CD14-positive monocyte (primary cell): Measurements from ENCODE around the gene SCNN1A. TPM values are rescaled to one million over a fixed set of nuclear protein-coding genes. Genes with fewer than 3 reads are reported as not detected.

Experiments
- DNase-seq, 3 donors: peaks; one replicate each; pipeline ENCODE4 v3.0.0-alpha.2; 2011 to 2022
- H2AFZ ChIP-seq: 2 replicates; pipeline ENCODE4 v1.6.0; 2012; ENCODE audit warnings: mild to moderate bottlenecking, low read depth, low read length, inconsistent platforms; ENCODE audit not compliant: insufficient read depth, poor library complexity, severe bottlenecking
- H3K27ac ChIP-seq, 2 donors: 1 replicate in 1 of 2; 2 replicates in 1 of 2; pipeline ENCODE4 v1.5.1; 2012 to 2013; ENCODE audit warnings: low read length in 2 of 2, control low read depth in 1 of 2, inconsistent platforms in 1 of 2, low read depth in 1 of 2, mild to moderate bottlenecking in 1 of 2
- H3K27me3 ChIP-seq, 2 donors: one replicate each; pipeline versions ENCODE4 v1.6.0 to v1.6.1; 2011 to 2013; ENCODE audit warnings: low read length in 2 of 2; ENCODE audit not compliant: control insufficient read depth in 2 of 2, insufficient read depth in 2 of 2
- H3K36me3 ChIP-seq, 2 donors: replicated peaks in 1 of 2; 1 replicate in 1 of 2; 2 replicates in 1 of 2; pipeline versions ENCODE4 v1.5.1 to v1.6.1; 2012 to 2013; ENCODE audit warnings: low read length in 2 of 2, control low read depth in 1 of 2, inconsistent platforms in 1 of 2, mild to moderate bottlenecking in 1 of 2; ENCODE audit not compliant: insufficient read depth in 2 of 2, control insufficient read depth in 1 of 2
- H3K4me1 ChIP-seq, 2 donors: 1 replicate in 1 of 2; 2 replicates in 1 of 2; pipeline versions ENCODE4 v1.5.1 to v1.6.1; 2012 to 2013; ENCODE audit warnings: low read length in 2 of 2, control low read depth in 1 of 2, inconsistent platforms in 1 of 2, mild to moderate bottlenecking in 1 of 2, moderate library complexity in 1 of 2; ENCODE audit not compliant: insufficient read depth in 2 of 2, control insufficient read depth in 1 of 2
- H3K4me2 ChIP-seq: replicated peaks from 2 replicates; pipeline ENCODE3; 2012; ENCODE audit warnings: low read length, moderate library complexity, mild to moderate bottlenecking; ENCODE audit not compliant: poor library complexity, severe bottlenecking; ENCODE audit errors: extremely low read depth
- H3K4me3 ChIP-seq, 3 experiments: fragments of 200-600 bp in 1 of 3; sonication (generic) in 1 of 3; replicated peaks in 1 of 3; 1 replicate in 2 of 3; 2 replicates in 1 of 3; pipeline ENCODE4 v1.5.1; 2011 to 2013; ENCODE audit warnings: low read length in 3 of 3, mild to moderate bottlenecking in 3 of 3, control low read depth in 2 of 3, low read depth in 2 of 3, inconsistent platforms in 1 of 3, moderate library complexity in 1 of 3
- H3K79me2 ChIP-seq: 2 replicates; pipeline ENCODE4 v1.6.0; 2012; ENCODE audit warnings: mild to moderate bottlenecking, control low read depth, inconsistent platforms, low read length, moderate library complexity; ENCODE audit not compliant: insufficient read depth
- H3K9ac ChIP-seq: 2 replicates; pipeline ENCODE4 v1.6.0; 2017; ENCODE audit warnings: low read length, mild to moderate bottlenecking; ENCODE audit not compliant: insufficient read depth, poor library complexity, severe bottlenecking
- H3K9me3 ChIP-seq, 2 donors: replicated peaks in 1 of 2; 1 replicate in 1 of 2; 2 replicates in 1 of 2; pipeline versions ENCODE4 v1.5.1 to v1.6.1; 2012 to 2013; ENCODE audit warnings: low read length in 2 of 2, control low read depth in 1 of 2; ENCODE audit not compliant: control insufficient read depth in 1 of 2, insufficient read depth in 1 of 2
- H4K20me1 ChIP-seq: 2 replicates; pipeline ENCODE4 v1.6.0; 2012; ENCODE audit warnings: mild to moderate bottlenecking, low read length, control low read depth, moderate library complexity; ENCODE audit not compliant: insufficient read depth
- H3K27ac Mint-ChIP-seq, 7 donors: one replicate each; pipeline ENCODE4 v1.8.0; 2020; ENCODE audit warnings: mild to moderate bottlenecking in 7 of 7, mixed read lengths in 7 of 7, moderate library complexity in 6 of 7, inconsistent platforms in 2 of 7
- H3K27me3 Mint-ChIP-seq, 3 donors: one replicate each; pipeline ENCODE4 v1.8.0; 2021 to 2022; ENCODE audit warnings: low read depth in 3 of 3, mild to moderate bottlenecking in 3 of 3, mixed read lengths in 3 of 3, moderate library complexity in 3 of 3, inconsistent platforms in 1 of 3
- H3K36me3 Mint-ChIP-seq, 2 donors: one replicate each; pipeline ENCODE4 v1.8.0; 2020; ENCODE audit warnings: mixed read lengths in 2 of 2, inconsistent platforms in 1 of 2, mild to moderate bottlenecking in 1 of 2
- H3K4me1 Mint-ChIP-seq: one replicate; pipeline ENCODE4 v1.8.0; 2020; ENCODE audit warnings: mild to moderate bottlenecking, mixed read lengths
- H3K4me3 Mint-ChIP-seq, 2 donors: one replicate each; pipeline ENCODE4 v1.8.0; 2020; ENCODE audit warnings: mild to moderate bottlenecking in 2 of 2, mixed read lengths in 2 of 2, moderate library complexity in 1 of 2
- H3K9me3 Mint-ChIP-seq, 7 donors: one replicate each; pipeline ENCODE4 v1.8.0; 2020 to 2022; ENCODE audit warnings: mixed read lengths in 7 of 7, mild to moderate bottlenecking in 6 of 7, moderate library complexity in 6 of 7, inconsistent platforms in 2 of 7
- CTCF ChIP-seq: fragments of 200-600 bp; IDR thresholded peaks from one replicate; pipeline ENCODE4 v1.8.0; 2022; ENCODE audit warnings: antibody characterized with exemption, mild to moderate bottlenecking
- WGBS: methylation state at CpG from one replicate; pipeline ENCODE4 v1.1.5; 2013; ENCODE audit warnings: missing lambda C conversion rate; ENCODE audit not compliant: insufficient coverage; 5-methylcytosine and 5-hydroxymethylcytosine counted together
- intact Hi-C, 2 donors: fragments of 100-400 bp; cut with micrococcal nuclease; formaldehyde crosslinking; loops; one replicate each; pipeline versions ENCODE4 v1.15.0 to v1.15.1; 2023
- polyA plus RNA-seq, 3 donors: library from polyadenylated mRNA; depleted of rRNA in 1 of 3; unstranded in 2 of 3; stranded (reverse) in 1 of 3; fragments of 300-500 nt in 2 of 3; fragments of >200 nt in 1 of 3; fragmentation: Illumina TruSeq in 2 of 3; gene quantifications; 1 replicate in 2 of 3; 2 replicates in 1 of 3; pipeline ENCODE4 v1.2.3, GENCODE V29; 2012 to 2021

Gene SCNN1A
- polyA plus RNA-seq, 3 donors: 0.11 to 0.68 (median 0.63) TPM

DNA sequence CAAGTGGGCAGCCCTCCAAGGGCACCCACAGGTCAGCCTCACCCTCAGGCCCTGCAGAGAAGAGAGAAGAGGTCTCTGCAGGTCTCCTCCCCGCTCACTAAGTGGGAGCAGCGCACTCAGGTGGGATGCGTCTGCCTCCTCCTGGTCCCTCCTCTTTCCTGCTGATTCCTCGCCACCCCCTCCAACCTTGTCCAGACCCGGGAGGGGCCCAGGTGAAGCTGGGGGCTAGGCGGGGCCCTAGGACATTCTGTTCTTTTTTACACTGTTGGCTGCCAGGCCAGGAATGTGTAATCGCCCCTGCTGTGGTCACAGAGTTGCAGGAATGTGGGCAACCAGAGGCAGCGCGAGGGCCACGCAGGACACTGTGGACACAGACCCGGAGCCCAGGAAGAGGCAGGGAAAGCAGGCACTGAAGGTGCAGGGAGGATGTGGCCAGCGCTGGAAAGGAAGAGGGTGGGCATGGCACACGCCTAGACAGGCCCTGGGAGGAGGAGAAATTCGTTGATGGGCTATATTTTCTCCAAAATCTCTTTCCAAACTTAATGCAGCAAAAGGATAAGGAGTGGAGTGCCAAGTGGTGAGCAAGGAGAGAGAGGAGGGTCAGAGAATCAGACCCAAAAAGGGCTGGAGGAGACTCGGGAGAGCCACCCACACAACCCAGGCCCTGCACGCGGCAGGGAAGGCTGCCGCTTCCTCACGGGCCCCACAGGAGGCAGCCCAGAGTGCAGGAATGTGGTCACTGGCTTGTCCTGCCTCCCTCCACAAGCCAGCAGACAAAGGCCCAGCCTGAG is 911 bp upstream of the SCNN1A start:
- WGBS: 19% methylated on average over 14 of the region's 19 CpGs
- Histone ChIP-seq H3K36me3 (no peaks in the 10 kb centered on the region), H3K4me3 (peak overlapping the region in 1 of 3 experiments; percentile 34), H3K9me3 (no peaks in the 10 kb centered on the region), H3K4me1 (peaks cover 70 to 74% of the 10 kb centered on the region in 2 donors), H4K20me1 (no peaks in the 10 kb centered on the region), H3K9ac (no peak overlapping the region), H3K27me3 (no peaks in the 10 kb centered on the region), H2AFZ (peak overlapping the region; percentile 64), H3K4me2 (peak overlapping the region; percentile 53), H3K79me2 (no peaks in the 10 kb centered on the region), H3K27ac (peak overlapping the region in 1 of 2 donors; percentile 3)
- Mint-ChIP-seq H3K36me3 (peaks cover 0 to 2% of the 10 kb centered on the region in 2 donors), H3K4me3 (peak overlapping the region; percentile 49 to 81), H3K27ac (peak overlapping the region in 4 of 7 donors; percentile 50 to 64 (median 56)), H3K4me1 (peaks cover 73% of the 10 kb centered on the region), H3K27me3 (peaks cover 2 to 5% (median 2%) of the 10 kb centered on the region in 3 donors), H3K9me3 (no peaks in the 10 kb centered on the region)
- peak in 2 of 3 donors; percentile 33 to 40 for DNase-seq
- intact Hi-C loops: loop anchor here (5.0 kb wide), 1 partner anchor 39 kb away; no protein-coding TSS in a partner anchor
- TF ChIP-seq CTCF: peak; percentile 44

- no peak overlapping the region for H2AFZ ChIP-seq
- Mint-ChIP-seq H3K36me3 (peaks cover 0 to 2% of the 10 kb centered on the region in 2 donors), H3K9me3 (no peaks in the 10 kb centered on the region), H3K4me1 (peaks cover 67% of the 10 kb centered on the region), H3K27ac (peak overlapping the region in 1 of 7 donors; percentile 46), H3K27me3 (peaks cover 2 to 5% (median 2%) of the 10 kb centered on the region in 3 donors), H3K4me3 (no peak overlapping the region)
- peaks cover 55 to 62% of the 10 kb centered on the region in 2 donors for H3K4me1 ChIP-seq
- no peaks in the 10 kb centered on the region for H3K9me3 ChIP-seq
- no peaks in the 10 kb centered on the region for H3K27me3 ChIP-seq
- no peak overlapping the region for H3K4me3 ChIP-seq
- no peak overlapping the region for H3K9ac ChIP-seq
- no peaks in the 10 kb centered on the region for H3K36me3 ChIP-seq
- 92% methylated on average over 6 of the region's 7 CpGs for WGBS
- no peak overlapping the region for H3K4me2 ChIP-seq
- intact Hi-C loops: loop anchor here (5.0 kb wide), 1 partner anchor 37 kb away; no protein-coding TSS in a partner anchor
- H3K27ac ChIP-seq: no peak overlapping the region
- no peak for TF ChIP-seq CTCF
- H3K79me2 ChIP-seq: no peaks in the 10 kb centered on the region
- peak in 1 of 3 donors; percentile 5 for DNase-seq
- no peaks in the 10 kb centered on the region for H4K20me1 ChIP-seq
Observed at GRCh38 chr12:6374786-6375160, 590 bp downstream of the SCNN1A start.
